HG02884 (cell line): Measurements from ENCODE around the gene TPM2.

Experiments
- ATAC-seq: cut with Tn5 transposase; IDR thresholded peaks from one replicate; pipeline ENCODE4 v1.9.1; 2021; ENCODE audit warnings: mild to moderate bottlenecking, moderate library complexity; ENCODE audit not compliant: unreplicated experiment

The TPM2 gene

GRCh38 chr9:35636135-35636876 lies 53.4 kb downstream of the TPM2 start:
- no peak for ATAC-seq

DNA sequence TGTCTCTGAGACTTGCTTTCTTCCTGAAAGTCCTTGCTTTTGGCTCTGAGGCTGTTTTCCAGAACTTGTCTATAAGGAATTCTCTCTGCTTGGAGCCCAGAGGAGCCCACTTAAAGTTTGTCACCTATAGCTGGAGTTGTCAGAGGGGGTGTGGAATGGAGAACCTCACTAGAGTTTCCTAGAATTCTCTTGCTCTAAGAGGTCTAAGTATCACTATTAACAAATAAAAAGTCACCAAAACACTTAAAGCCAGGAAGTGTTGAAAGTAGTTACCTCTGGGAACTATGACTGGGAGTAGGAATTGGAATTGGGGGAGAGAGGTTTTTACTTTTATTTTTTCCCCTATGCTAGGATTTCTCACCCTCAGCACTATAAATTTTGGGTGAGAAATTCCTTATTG lies 54.0 kb downstream of the TPM2 start:
- ATAC-seq = no peak
